Lung microvascular endothelial cell (primary cell): ENCODE data around the gene TEX22. TPM values are rescaled to one million over a fixed set of nuclear protein-coding genes. Genes with fewer than 3 reads are reported as not detected.

Experiments
- DNase-seq, 2 donors: peaks; one replicate each; pipeline versions ENCODE4 v3.0.0 to v3.0.0-alpha.2; 2010; ENCODE audit warnings: low read depth in 2 of 2
- total RNA-seq: library from RNA; depleted of rRNA; stranded (reverse); fragments of >200 nt; gene quantifications from 2 replicates; pipeline ENCODE4 v1.2.1, GENCODE V29; 2014

TEX22 gene
- total RNA-seq, 1 donor from 2014 or later: under 0.01 TPM

- peak in 1 of 2 donors; percentile 45 for DNase-seq
Observed at GRCh38 chr14:105398726-105399465, 558 bp downstream of the TEX22 start.

- no peak for DNase-seq
Observed at GRCh38 chr14:105399466-105399775, 1.1 kb downstream of the TEX22 start.

DNA sequence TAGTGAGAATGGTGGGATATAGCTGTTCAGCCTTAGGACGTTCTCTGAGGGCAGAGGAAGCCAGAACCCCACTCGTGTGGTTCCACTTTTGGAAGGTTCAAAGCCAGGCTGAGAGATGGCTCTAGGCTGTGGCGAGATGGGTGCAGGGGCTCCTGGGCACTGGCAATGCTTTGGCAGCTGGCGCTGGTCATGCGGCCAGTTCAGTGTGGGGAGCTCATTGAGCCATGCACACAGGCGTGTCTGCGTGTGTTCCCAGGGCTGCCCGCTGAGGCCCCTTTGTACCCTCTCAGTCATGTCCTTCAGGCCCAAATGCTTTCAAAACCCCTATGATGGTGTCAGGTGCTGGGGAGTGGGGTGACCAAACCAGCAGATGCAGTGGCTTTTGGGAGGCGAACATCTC, 1.7 kb downstream of the TEX22 start:
- no peak for DNase-seq

DNA sequence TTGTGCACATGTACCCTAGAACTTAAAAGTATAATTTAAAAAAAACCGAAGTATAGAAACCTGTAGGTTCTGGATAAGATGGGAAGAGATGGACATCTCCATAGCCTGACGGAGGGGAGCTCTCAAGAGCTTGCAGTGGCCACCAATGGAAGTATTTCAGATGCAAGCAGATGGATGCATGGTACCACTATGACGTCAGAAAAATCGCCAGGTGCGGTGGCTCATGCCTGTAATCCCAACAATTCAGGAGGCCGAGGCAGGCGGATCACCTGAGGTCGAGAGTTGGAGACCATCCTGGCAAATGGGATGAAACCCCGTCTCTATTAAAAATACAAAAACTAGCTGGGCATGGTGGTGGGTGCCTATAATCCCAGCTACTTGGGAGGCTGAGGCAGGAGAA, 3.4 kb downstream of the TEX22 start:
- DNase-seq: no peak

- DNase-seq: no peak
Observed at GRCh38 chr14:105408592-105408991, 10.3 kb downstream of the TEX22 start.

GRCh38 chr14:105409364-105409763, 11.0 kb downstream of the TEX22 start:
- DNase-seq: no peak

GRCh38 chr14:105410642-105411016, 12.3 kb downstream of the TEX22 start:
- no peak for DNase-seq

DNA sequence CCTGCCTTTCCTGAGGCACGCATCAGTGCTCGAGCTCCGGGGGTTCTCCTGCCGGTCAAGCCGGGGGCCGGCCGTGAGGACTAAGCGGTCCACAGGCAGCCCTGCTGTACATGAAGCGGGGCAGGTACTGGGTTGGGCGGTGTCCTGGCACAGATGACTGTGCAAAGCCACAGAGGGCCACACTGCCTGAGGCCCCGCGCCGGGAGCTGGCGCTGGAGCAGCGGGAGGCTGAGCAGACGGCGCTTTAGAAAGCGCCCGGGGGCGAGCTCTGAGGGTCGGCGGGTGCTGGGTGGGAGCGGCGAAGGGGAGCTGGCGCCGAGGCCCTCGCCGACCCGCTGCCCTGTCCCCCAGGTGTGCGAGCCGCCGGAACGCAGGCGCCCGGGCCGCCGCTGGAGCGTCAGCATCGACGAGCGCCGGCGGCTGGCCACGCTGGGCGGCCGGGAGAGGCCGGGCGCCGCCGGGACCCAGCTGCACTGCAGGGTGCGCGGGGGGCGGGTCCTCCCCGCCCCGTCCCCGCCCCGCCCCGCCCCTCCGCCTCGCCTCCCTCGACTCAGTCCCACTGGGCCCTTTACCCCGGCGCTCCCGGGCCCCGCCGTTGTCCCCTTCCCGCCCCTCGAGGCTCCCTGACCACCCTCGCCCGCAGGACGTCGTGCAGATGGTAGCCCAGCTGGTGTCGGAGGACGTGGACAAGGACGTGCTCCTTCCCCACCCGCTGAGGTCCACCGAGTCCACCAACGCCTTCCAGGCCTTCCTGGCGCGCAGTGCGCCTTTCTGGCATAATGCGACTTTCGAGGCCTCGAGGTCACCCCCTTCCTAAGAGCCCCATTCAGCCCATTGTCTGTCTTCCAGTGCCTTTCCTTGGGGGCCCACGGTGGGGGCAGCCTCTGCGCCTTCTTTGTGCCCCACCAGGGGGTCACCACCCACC, 12.9 kb downstream of the TEX22 start:
- peak; percentile 41 to 46 for DNase-seq

GRCh38 chr14:105411985-105412770, 13.8 kb downstream of the TEX22 start:
- no peak for DNase-seq

DNA sequence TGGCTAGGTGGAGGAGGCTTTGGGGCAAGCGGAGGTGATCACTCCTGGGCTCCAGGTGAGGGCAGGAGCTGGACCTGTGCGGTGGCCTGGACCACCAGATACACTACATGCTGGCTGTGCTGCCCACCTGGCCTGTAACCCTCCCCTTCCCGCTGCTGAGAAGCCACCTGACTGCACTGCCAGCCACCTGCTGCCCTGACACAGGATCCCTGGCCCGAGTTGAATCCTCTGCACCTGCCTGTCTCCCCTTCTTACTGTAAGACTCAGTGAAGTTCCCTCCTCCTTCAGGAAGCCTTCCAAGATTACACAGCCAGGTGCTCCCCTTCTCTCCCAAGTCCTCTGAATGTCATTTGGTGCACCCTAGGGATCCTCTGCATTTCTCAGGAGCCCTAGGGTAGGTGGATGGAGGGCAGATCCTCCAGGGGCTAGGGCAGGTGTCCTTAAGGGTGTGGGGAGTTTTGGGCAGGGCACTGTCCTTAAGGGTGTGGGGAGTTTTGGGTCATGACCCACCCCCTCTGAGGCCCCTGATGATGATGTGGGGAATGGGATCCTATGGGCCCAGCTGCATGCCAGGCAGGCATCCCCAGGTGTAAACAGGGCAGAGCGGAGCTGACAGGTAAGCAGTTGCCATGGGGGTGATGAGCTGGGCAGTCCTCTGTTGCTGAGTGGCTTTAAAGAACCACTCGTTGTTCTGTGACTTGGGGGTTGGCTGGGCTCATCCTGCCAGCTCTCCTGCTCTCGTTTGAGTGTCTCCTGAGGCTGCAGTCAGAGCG, 14.6 kb downstream of the TEX22 start:
- no peak for DNase-seq

DNA sequence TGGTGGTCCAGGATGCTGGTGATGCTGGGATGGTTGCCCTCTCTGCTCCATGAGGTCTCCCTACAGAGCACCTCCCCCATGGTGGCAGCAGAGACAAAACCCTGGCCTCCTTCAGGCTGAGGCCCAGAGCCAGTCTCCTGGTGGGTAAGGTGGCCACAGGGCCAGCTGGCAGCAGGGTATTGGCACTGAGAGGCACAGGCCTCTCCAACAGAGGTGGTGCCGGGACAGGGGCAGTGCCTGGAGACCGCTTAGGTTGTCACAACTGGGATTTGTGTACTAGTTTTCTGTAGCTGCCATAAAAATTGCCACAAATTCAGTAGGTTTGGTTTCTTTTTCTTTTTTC, 15.2 kb downstream of the TEX22 start:
- no peak for DNase-seq

DNA sequence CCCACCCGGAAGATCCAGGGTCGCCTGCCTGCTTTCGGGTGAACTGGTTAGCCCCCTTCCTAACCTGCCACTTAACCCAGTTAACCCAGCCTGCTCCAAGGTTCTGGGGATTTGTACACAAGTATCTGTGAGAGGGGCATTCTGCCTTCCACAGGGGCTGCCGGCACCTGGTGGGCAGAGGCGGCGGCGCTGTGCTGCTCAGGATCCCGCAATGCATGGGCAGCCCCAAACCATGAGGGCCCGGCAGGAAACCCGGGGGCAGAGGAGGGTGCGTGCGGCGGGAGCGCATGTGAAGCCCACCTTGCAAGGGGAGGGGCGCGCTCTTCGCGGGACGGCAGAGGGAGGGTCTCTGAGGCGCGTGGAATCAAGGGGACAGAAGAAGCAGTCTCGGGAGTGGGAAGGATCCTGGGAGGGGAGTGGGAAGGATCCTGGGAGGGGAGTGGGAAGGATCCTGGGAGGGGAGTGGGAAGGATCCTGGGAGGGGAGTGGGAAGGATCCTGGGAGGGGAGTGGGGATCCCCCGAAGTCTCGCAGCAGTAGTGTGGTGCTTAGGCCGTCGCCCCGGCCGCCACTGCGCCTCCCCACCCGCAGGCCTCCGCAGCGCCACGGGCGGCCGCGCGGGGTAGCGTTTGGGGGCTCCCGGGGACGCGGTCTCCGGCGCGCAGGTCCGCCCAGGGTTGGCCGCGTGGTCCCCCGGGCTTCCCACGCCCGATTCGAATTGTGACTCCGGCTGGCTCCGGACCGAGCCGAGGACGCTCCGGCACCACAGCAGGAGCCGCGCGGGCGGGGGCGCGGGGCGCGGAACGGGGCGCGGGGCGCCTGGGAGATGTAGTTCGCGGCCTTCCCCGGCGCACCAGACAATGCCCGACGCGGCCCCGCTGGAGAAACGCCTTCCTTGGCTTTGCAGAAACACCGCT, 16.4 kb downstream of the TEX22 start:
- peak; percentile 66 to 72 for DNase-seq

DNA sequence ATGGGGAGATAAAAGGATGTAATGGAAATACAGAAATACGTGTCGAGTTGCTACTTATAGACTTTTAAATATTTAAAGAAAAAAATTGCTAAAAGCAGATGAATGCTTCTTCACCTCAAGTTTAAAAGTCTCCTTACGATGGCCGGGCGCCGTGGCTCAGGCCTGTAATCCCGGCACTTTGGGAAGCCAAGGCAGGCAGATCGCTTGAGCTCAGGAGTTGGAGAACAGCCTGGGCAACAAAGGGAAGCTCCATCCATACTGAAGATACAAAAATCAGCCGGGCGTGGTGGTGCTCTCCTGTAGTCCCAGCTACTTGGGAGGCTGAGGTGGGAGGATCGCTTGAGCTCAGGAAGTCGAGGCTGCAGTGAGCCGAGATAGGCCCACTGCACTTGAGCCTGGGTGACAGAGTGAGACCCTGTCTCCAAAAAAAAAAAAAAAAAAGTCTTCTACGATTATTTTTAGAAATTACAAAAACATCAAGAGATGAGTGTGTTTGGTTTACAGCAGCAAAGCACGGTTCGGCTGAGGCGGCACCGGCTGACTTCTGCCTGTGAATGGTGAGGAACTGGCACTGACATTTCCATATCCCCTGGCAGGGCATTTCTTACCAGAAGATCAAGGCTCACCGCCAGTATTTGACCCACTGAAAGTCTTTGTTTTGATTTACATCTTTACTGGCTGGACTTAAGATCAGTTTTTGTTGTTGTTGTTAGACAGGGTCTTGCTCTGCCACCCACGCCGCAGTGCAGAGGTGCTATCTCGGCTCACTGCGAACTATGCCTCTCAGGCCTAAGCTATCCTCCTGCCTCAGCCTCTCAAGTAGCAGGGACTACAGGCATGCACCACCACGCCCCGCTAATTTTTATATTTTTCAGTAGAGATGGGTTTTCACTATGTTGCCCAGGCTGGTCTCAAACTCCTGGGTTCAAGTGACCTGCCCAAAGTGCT, 17.4 kb downstream of the TEX22 start:
- no peak for DNase-seq

DNA sequence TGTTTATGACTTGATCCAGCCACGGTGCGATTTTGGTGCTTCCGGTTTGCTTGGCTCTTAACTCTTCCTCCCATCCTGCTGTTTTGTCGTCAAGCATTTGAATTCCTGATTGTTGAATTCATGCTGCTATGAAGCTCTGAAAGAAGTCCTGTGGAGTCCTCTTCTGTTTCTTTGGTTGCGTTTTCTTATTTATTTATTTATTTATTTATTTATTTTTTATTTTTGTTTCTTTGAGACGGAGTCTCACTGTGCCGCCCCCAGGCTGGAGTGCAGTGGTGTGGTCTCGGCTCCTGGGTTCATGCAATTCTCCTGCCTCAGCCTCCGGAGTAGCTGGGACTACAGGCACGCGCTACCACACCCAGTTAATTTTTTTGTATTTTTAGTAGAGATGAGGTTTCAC, 18.3 kb downstream of the TEX22 start:
- DNase-seq: no peak

- DNase-seq: no peak
Observed at GRCh38 chr14:105417690-105418121, 19.4 kb downstream of the TEX22 start.

GRCh38 chr14:105418269-105419194, 20.2 kb downstream of the TEX22 start:
- DNase-seq: no peak

- DNase-seq: peak; percentile 34 to 61
Observed at GRCh38 chr14:105419195-105420091, 21.1 kb downstream of the TEX22 start, which contains the start of gene MTA1. MTA1 (plus strand) TSS chr14:105419827; CDS start chr14:105420036, 209 bp downstream.
